GM03348 (cell line): ENCODE measurements around the gene BTBD16.

Experiments
- DNase-seq: peaks from one replicate; pipeline ENCODE4 v3.0.0; 2012; ENCODE audit warnings: low spot score

Gene BTBD16

DNA sequence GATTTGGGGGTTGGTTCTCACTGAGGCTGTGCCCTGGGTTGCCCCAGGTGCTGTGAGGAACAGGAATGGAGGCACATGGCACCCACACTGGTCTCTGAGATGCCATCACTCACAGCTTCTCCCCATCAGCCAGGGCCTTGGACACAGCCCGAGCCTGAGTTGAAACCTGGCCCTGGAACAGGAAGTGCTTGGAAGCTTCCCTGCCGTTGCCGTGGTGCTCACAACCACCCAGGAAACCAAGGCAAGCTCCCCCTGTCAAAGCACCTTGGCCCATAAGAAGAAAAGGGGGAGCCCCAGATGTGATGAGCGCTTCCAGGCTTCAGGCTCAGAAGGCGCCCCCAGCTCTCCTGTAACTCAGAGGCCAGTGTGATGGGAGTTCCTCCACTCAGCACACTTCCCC, at the start of gene BTBD16:
TSS of gene BTBD16 (plus strand) at position 221 of the 400 bp plus-strand sequence. CDS start 3,786 bp downstream, outside the sequence.
- no peak for DNase-seq

DNA sequence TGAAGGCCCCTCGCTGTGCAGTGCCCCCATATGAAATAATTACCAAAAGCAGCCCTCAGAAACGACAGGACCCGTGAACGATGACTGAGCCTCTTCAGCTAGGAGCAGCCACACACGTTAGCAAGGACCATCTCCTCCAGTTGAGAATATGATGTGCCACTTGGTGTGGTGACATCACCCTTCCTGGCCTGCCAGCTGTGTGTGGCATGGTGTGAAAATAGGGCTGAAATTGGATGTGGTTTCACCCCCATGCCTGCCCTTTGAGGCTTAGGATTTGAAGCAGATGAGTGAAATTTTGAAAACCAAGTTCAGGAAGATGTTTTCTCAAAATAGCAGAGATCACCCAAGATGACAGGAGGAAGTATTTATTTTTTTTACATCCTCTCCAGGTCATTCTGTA, 49.1 kb upstream of the BTBD16 start:
- no peak for DNase-seq

DNA sequence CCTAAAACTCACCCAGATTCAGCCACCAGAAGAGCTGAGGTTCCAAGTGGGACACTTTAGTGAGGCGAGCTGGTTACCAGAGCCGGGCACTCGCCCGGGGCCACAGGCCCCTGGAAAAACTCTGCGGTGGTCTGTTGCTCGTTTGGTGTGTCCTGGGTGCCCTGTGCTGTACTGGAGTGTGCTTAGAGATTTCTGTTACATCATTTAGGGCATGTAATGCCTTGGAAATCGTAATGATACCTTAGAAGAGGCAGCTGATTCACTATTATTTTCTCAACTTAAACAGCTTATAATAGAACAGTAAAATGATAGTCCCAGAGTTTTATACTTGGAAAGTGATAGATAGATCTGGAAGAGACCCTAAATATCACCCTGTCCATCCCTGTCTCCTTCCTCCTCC, 48.5 kb upstream of the BTBD16 start:
- no peak for DNase-seq

DNA sequence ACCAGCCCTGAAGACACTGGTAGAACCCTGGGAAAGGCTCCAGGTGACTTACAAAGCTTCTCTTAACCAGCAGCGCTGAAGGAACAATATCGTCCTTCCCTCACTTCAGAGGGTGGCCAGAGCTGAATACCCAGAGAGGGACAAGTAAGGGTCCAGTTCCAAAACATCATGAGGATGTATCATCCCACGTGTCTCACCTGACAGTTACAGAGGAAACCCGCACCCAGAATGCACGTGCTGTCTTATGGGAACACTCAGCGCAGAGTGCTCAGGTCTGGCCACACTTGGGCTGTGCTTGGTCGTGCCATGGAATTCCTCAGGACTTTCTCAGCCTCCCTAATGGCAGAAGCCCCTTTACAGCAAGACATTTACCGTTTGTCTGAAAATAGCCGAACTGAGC, 46.9 kb upstream of the BTBD16 start:
- no peak for DNase-seq

DNA sequence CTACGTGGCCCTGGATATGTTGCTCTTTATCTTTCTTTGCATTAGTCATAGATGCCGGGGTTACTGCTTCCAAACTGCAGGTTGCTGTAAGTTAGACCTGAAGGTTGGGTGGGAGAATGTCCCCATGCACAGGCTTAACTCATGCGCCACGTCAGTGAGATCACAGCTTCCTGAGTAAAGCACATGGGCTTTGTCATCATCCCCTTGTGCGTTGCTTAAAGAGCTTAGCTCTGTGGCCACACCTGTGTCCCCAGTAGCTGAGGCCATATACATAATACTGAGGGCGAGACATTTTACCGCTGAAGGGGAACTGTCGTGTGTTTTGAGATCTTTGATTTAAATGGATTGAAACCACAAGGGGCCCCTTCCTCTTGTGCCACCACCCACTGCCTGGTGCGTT, 45.8 kb upstream of the BTBD16 start:
- no peak for DNase-seq

DNA sequence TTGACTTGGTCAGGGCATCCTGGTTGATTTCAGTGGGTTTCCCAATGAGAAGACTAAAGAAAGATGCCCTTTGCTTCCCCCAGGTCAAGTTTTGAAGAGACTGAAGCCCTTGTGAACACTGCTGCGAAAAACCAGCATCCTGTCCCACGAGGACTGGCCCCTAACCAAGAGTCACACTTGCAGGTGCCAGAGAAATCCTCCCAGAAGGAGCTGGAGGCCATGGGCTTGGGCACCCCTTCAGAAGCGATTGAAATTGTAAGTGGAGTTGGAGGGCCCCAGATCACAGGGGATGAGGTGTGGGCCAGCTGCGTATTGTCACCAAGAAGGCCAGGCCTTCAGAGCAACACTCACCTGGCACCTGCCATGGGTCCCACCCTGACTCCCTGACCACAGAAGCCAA, 43.3 kb upstream of the BTBD16 start:
- DNase-seq = no peak

DNA sequence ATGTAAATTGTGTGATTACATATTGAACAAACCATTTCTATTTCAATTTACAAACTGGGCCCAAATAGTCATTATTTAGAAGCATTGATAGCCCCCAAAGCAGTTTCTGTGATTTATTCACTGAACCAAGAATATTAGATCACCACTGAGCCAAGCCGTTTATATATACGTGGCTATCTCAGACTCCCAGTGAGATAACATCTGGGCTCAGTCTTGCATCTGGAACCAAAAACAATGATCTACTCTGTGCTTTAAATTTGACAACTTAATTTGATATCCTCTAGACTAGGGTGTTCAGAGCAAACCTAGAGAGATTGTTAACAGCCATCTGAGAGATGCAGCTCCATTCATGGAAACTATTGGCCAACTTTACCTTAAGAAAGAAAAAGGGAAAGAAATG, 41.4 kb upstream of the BTBD16 start:
- no peak for DNase-seq

DNA sequence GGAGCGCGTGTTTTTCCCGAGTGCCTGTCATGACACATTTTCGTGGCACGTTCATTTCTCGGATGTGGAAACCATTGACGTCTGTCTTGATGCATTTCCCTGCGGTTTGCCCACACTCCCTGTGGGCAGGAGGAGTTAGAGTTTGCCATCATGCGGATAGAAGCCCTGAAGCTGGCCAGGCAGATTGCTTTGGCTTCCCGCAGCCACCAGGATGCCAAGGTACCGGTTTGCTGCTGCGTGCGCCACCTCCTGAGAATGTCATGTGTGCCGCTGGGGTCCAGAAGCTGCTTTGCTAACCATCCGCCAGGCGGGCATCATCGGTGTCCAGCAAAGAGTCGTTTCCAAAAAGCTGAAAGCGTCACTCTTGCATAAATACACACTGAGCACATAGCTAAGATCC, 40.9 kb upstream of the BTBD16 start:
- DNase-seq = no peak

DNA sequence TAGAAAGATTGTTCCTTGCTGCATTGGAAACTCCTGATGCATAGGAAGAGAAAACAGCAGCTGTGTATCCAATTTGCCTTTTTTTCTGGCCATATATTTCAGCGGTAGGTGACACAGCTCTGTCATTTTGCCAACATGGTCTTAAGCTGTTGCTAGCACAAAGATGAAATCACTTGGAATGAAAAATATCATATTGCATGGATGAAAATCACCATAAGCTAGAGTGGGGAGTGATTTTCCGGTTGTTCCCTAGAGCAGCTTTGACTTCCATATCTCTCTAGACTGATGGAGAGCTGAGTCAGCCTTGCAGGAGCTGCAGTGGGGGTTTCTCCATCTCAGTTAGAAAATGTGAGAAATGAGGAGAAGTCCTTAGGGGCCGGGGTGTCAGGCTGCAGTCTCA, 38.3 kb upstream of the BTBD16 start:
- no peak for DNase-seq

DNA sequence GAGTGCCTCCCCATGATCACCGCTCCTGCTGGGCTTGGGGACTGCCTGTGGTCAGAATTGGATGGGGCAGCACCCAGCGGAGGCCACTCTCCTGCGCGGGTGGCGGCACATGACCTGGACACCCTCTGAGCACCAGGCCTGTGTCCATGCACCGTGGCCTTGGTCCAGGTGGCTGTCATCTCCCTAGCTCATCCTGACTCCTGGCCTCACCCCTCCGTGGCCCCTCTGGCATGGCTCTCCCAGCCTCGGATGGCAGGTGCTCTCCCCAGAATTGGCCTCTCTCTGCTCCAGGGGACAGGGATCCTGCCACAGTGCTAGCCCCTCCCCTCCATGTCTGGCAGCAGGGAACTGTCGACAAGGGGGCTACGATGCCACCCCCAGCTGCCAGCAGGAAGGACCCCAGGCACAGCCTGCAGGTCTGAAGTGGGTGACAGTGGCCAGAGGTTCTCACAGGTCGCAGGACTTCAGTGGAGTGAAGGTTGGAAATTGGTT, 37.2 kb upstream of the BTBD16 start:
- DNase-seq = no peak

DNA sequence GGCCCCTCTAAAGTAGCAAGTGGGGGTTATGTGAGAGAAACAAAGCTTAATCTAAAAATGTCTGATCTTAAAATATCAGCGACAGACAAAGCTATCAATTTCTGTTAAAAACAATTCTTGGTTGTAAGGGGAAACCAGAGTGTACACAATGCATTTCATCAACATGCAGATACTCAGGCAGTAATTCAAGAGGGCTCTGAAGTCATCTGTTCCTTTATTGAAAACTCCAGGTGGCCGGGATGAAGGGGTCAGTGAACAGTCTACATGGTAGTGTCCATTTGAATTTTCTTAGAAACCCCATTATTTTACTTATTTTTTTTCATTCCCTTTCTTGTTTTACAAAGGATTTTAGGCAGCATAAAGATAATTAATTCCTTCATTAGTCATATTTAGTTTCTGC, 36.7 kb upstream of the BTBD16 start:
- no peak for DNase-seq

DNA sequence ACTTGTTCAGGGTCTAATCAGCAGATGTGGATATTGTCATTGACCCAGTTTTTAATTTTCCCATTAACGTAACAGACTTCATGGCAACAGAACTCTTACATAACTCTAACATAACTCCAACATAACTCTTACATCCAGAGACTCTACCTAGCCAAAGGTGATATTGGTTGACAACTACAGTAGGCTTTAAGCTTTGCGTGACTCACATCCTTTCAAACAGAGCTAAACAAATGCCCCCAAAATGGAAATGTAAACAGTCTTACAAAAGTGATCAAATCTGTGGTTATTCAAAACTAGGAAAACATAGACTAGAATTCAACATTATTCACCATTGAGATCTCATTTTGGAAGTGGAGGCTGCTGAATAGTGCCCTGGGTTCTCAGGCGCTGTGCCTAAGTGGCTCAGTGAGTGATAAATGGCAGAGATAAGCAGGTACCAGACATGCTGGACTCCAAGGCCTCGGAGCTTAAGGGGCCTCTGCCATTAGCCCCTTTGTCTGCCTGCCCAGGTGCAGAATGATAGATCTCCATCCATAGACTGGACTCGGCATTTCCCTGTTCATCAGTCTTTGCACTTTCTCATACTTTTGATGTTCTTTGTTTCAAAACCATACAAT, 34.3 kb upstream of the BTBD16 start:
- DNase-seq = no peak

DNA sequence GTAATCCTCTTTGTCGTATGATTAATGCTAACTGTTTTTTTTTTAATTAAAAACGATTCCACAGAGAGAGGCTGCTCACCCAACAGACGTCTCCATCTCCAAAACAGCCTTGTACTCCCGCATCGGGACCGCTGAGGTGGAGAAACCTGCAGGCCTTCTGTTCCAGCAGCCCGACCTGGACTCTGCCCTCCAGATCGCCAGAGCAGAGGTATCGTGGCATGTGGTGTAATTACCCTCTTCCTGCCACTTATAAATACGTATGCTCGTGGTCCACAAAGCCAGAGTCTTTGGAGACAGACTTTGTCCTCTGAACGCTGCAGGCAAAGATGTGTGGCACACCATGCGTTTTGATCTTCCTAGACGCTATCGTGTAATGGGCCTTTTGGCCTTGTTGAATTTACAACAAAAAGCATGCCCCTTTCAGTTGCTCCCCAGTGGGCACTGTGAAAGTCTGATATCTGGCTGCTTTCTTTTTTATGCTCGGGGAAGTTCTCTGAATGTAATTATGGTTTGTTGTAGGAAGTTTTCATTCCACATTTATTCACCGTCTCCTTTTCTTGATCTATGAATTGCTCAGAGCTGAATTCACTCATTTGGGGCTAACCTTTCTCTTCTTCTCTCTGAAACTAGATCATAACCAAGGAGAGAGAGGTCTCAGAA, 33.6 kb upstream of the BTBD16 start:
- DNase-seq = no peak

DNA sequence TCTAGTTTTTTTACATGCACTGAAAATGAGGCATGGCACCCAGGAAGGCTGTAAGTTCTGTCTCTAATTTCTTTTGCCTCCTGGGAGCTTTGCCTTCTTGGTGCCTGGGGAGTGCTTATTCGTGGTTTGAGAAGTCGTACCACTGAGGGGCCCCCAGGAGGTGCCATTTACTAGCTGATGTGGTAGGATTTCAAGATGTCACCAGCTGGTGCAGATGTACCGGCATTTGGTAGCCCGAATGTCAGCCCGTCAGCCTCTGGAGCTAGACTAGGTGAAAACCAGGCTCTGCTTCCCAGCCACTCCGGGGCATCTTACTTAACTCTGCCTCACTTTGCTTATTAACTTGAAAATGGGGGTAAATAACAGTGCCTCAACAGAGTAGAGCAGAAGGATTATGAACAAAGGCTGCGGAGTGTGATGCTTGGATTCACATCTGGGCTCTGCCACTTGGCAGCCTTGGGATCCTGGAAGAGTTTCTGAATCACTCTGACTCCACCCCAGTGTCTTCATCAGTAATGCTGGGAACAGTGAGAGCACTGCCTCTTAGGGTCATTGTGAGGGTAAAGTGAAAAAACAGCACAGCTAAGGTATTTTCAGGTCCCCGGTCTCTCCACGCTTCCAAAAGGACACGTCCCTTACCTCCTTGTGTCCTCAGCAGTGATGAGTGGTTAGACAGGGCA, 31.4 kb upstream of the BTBD16 start:
- peak; percentile 84 for DNase-seq

DNA sequence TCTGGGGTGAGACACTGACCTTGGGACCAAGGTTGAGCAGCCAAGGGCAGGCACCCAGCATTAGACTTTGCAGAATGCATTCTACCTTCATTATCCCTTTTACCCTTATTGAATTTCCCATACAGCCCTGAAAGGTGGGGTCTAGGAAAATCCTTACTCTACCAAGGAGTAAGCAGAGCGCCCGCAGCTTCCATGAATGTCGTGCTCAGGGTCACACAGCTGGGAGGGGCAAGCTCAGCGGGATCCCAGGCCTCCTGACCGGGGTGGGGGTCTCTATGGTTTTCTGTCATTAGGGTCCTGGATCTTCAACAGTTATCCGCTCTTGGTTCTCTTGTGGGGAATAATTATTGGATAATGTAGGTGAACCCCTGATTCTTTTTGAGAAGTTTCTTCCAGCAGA, 30.7 kb upstream of the BTBD16 start:
- DNase-seq = no peak

DNA sequence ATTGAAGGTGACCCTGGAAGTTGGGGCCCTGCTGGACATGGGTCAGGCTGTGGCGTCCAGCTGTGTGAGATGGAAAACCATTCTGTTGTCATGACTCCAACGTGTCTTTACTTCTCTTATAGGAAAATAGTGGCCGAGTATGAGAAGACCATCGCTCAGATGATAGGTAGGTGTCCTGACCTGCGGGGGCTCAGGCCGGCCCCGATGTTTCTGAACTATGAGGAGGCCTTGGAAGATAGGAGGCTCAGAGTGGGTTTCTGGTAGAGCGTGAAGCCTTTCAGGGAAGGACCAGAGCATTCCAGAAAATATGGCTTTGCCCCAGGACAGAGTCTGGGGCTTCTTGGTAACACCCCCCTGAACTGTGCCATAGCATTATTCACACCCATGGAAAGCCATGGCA, 29.3 kb upstream of the BTBD16 start:
- DNase-seq = no peak

DNA sequence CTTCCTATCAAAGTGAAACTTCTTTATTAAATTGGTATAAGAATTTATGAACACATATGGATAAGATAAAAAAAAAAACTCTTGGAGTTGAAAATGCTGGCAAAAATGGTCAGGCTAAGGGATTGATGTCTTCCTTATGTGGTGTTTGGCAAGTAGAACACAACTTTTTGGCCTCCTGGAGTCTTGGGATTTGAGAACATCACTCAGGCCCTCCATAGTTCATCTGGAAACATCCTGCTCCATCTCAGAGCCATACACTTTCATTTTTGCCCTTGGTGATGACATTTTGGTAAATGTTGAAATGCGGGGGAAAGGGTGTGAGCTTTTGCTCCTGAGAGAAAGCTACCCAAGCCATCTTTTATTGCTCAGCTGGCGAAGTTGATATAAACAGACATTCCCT, 27.5 kb upstream of the BTBD16 start:
- peak; percentile 32 for DNase-seq

DNA sequence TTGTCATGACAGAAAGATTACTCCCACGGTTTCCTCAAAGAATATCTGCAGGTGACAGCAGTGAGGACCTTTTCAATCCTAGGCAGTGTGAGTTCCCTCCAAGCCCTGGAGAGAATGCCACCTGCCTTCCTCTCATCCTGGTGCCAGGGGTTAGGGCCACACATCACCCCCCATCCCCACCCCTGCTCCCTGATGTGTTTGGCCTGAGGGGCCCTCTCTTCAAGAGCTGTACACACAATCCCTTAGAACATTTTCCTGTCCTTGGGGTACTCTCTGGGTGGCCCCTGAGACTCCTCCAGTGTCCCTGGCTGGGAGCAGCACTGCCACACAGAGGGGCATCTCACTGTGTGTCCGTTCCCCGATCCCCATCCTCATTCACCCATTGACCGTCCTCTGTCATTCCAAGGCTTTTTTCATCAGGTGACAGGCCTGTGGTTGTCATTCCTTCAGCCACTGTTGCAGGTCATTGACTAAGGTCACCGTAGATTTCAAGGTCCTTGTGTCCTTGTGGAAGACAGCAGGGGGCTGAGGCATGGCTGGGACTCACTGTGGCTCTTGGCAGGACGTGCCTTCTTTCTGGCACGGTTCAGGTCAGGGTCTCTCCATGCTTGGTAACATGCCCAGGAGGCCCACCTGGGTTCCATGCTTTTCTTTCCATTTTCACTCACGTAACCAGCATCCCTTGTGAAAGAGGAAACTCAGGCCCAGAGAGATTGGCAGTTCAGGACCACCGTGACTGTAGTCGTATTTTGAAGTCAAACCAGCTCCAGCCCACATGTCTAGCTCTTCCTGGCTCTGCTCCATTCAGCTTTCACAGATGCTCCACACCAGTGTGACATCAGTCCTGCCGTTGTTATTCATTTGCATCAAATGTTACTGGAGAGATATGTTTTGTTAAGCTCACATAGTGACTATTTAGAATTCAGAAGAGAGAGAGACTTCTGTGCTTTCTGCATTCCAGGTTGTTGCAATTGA, 26.8 kb upstream of the BTBD16 start:
- no peak for DNase-seq

DNA sequence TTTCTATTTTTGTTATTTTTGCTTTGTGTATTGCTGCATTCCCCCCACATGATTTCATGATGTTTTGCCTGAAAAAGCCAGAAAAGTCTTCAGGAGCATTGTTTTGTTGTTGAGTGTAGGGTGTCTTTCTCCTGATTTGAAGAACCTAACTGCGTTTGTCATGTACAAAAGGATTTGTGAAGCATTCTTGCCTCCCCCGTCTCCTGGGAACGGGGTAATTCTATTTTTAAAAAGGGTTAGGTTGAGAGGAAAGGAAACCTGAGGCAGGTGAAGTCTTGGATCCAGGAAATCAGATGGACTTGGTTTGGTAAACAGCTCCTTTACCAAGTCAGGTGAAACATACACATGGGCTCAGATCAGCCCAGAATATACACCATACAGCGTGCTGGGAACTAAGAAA, 26.0 kb upstream of the BTBD16 start:
- DNase-seq = no peak

DNA sequence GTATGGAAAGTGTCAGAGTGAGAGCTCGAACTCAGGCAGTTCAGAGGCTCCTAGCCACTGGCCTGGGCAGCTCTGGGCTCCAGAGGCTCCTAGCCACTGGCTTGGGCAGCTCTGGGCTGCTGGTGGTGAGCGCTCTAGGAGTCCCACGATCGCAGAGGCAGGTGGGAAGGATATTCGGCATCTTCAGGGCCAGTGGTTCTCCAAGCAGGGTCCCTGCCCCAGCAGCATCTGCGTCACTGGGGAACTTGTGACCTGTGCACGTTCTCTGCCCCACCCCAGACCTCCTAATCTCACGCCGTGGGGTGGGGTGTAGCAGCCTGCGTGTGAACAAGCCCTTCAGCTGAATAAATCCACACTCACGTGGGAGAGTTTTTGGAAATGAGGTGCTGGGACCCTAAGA, 25.2 kb upstream of the BTBD16 start:
- DNase-seq = no peak

DNA sequence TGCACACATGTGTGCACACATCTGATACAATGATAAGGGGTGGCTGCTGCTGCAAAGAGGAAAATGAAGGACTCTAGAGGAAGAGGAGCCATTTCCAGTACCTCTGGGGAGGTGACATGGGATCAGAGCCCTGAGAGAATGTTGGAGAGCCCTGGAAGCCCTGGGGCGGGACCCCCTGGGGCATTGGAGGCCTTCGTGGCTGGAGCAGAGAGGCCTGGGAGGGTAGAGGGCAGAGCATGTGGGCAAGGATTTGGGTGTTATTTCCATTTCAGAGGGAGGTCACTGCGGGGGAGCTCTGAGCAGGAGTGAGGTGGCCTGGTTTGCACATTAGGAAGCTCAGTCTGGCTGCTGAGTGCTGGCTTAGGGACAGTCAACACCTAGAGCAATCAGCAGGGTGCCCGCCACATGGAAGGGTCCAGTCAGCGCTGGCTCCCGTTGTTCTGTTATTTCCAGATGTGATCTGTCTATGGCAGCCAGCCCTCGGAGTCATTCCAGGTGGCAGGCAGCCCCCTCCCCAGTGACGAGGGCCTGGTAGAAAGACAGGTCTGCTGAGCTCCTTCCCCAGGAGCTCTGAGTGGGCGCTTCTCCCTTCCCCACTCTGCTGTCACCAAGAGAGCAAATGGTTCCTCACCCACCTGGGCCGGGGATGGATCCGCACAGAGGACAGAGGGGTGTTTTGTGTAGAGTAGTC, 24.1 kb upstream of the BTBD16 start:
- DNase-seq = no peak
